ENCODE results near the gene AIP. TPM values are rescaled to one million over a fixed set of nuclear protein-coding genes. Genes with fewer than 3 reads are reported as not detected.
"Not testable (repeated sequence)": the region's sequence is repeated elsewhere in the genome, so short reads cannot be mapped to it uniquely, and the experiment has no call there.

The AIP gene
- total and polyA plus RNA-seq, 7 donors, result 71.2 to 120 (median 103) TPM

- WGBS, 2 donors, result 0 to 1% methylated on average over 76 of the region's 76 CpGs
- peak within 1 kb of the TSS; percentile 90 to 96 (median 93) for H3K4me3 ChIP-seq
- peak; percentile 97 for DNase-seq
- peak within 1 kb of the TSS; percentile 91 to 95 (median 92) for H3K27ac ChIP-seq
- H3K9me3 ChIP-seq, result no peaks in the 10 kb centered on the region
- H3K27me3 ChIP-seq, result no peaks in the 10 kb centered on the region
- peak; percentile 77 to 97 (median 92) for TF ChIP-seq POLR2AphosphoS5 (IDR thresholded peaks at IDR 0.05)
- TF ChIP-seq CTCF (IDR thresholded peaks at IDR 0.05), result peak in 1 of 4 experiments; percentile 41
- no peak for TF ChIP-seq EP300 (IDR thresholded peaks at IDR 0.05)
- TF ChIP-seq POLR2A (IDR thresholded peaks at IDR 0.05), result peak; percentile 74 to 86
- peaks cover 0 to 47% (median 35%) of the 10 kb centered on the region in 4 donors for H3K4me1 ChIP-seq
- no peaks in the 10 kb centered on the region for H3K36me3 ChIP-seq
- intact Hi-C loops (cut with DNase I), result loop anchor here (1.0 to 2.0 kb wide), 4 partner anchors 13 to 68 kb away; partner anchors contain the start of genes PPP1CA and RPS6KB2
These were observed 13.9 kb upstream of the AIP start, which contains the start of gene TMEM134 for GRCh38 chr11:67468759-67469507. Gene TMEM134 (minus strand): TSS chr11:67469251. CDS start chr11:67469192, 59 bp downstream.

GRCh38 chr11:67469508-67469811 is 13.4 kb upstream of the AIP start:
- WGBS, 2 donors, result 6 to 18% methylated on average over 9 of the region's 9 CpGs
- peaks cover 0 to 42% (median 30%) of the 10 kb centered on the region in 4 donors for H3K4me1 ChIP-seq
- H3K4me3 ChIP-seq, result peak overlapping the region; percentile 90 to 96 (median 93)
- peak overlapping the region; percentile 91 to 95 (median 92) for H3K27ac ChIP-seq
- intact Hi-C loops (cut with DNase I), result loop anchor here (1.0 to 2.0 kb wide), 4 partner anchors 13 to 69 kb away; partner anchors contain the start of genes PPP1CA and RPS6KB2
- no peaks in the 10 kb centered on the region for H3K27me3 ChIP-seq
- H3K36me3 ChIP-seq, result no peaks in the 10 kb centered on the region
- H3K9me3 ChIP-seq, result no peaks in the 10 kb centered on the region
- DNase-seq, result no peak
- no peak for TF ChIP-seq EP300 (IDR thresholded peaks at IDR 0.05)
- no peak for TF ChIP-seq POLR2A (IDR thresholded peaks at IDR 0.05)
- TF ChIP-seq CTCF (IDR thresholded peaks at IDR 0.05), result no peak
- TF ChIP-seq POLR2AphosphoS5 (IDR thresholded peaks at IDR 0.05), result no peak

GRCh38 chr11:67470337-67471002 is 12.4 kb upstream of the AIP start:
- Histone ChIP-seq H3K27ac (peak overlapping the region in 1 of 4 donors; percentile 93), H3K4me3 (no peak overlapping the region), H3K4me1 (peaks cover 0 to 34% (median 22%) of the 10 kb centered on the region in 4 donors), H3K9me3 (no peaks in the 10 kb centered on the region), H3K36me3 (no peaks in the 10 kb centered on the region), H3K27me3 (no peaks in the 10 kb centered on the region)
- intact Hi-C loops (cut with DNase I), result no loop called here
- WGBS, 2 donors, result 78 to 81% methylated on average over 8 of the region's 8 CpGs
- DNase-seq, result no peak
- TF ChIP-seq EP300 (IDR thresholded peaks at IDR 0.05) (no peak), POLR2AphosphoS5 (IDR thresholded peaks at IDR 0.05) (no peak), CTCF (IDR thresholded peaks at IDR 0.05) (no peak), POLR2A (IDR thresholded peaks at IDR 0.05) (no peak)

- H3K36me3 ChIP-seq, result no peaks in the 10 kb centered on the region
- H3K9me3 ChIP-seq, result no peaks in the 10 kb centered on the region
- no peak for TF ChIP-seq POLR2AphosphoS5 (IDR thresholded peaks at IDR 0.05)
- TF ChIP-seq POLR2A (IDR thresholded peaks at IDR 0.05), result no peak
- no peak for TF ChIP-seq CTCF (IDR thresholded peaks at IDR 0.05)
- TF ChIP-seq EP300 (IDR thresholded peaks at IDR 0.05), result no peak
- DNase-seq, result no peak
- WGBS, 2 donors, result 78 to 81% methylated on average over 7 of the region's 7 CpGs
- no peak overlapping the region for H3K27ac ChIP-seq
- no peak overlapping the region for H3K4me3 ChIP-seq
- no peaks in the 10 kb centered on the region for H3K27me3 ChIP-seq
- intact Hi-C loops (cut with DNase I), result no loop called here
- peaks cover 0 to 16% (median 10%) of the 10 kb centered on the region in 4 donors for H3K4me1 ChIP-seq
These were observed 9.9 kb upstream of the AIP start for GRCh38 chr11:67472882-67473281.

- H3K27me3 ChIP-seq; H3K9me3 ChIP-seq; H3K4me1 ChIP-seq; intact Hi-C loops (cut with DNase I); H3K36me3 ChIP-seq; H3K27ac ChIP-seq; DNase-seq; H3K4me3 ChIP-seq: not testable (repeated sequence)
- WGBS, 2 donors, result 79 to 85% methylated on average over 10 of the region's 10 CpGs
These were observed 6.1 kb upstream of the AIP start for GRCh38 chr11:67476692-67477091.

- DNase-seq; intact Hi-C loops (cut with DNase I); H3K4me1 ChIP-seq; H3K4me3 ChIP-seq; H3K36me3 ChIP-seq; H3K27me3 ChIP-seq; H3K9me3 ChIP-seq; H3K27ac ChIP-seq: not testable (repeated sequence)
- 81 to 82% methylated on average over 14 of the region's 16 CpGs for WGBS, 2 donors
These were observed 5.3 kb upstream of the AIP start for GRCh38 chr11:67477344-67478050.
